ENCODE data around the gene CHD3. TPM values are rescaled to one million over a fixed set of nuclear protein-coding genes. Genes with fewer than 3 reads are reported as not detected.

CHD3 gene
- total RNA-seq, 1 donor from 2014 or later: 76.2 TPM

GRCh38 chr17:7959503-7960253 is 71.1 kb downstream of the CHD3 start:
- H3K4me3 ChIP-seq (ENCODE audit: low read length in 3 of 3): no peak overlapping the region
- no peaks in the 10 kb centered on the region for H3K9me3 ChIP-seq (ENCODE audit: control insufficient read depth in 3 of 3, low read length in 3 of 3)
- peaks cover 0 to 15% (median 8%) of the 10 kb centered on the region in 3 donors for H3K27me3 ChIP-seq (ENCODE audit: control insufficient read depth in 3 of 3, insufficient read depth in 3 of 3, low read length in 3 of 3)
- H3K27ac ChIP-seq (ENCODE audit: low read depth, low read length): no peak overlapping the region
- no peaks in the 10 kb centered on the region for H3K4me1 ChIP-seq (ENCODE audit: control insufficient read depth in 3 of 3, insufficient read depth in 3 of 3, low read length in 3 of 3)
- H3K9ac ChIP-seq (ENCODE audit: low read depth in 1 of 3, low read length in 3 of 3): no peak overlapping the region
- H3K36me3 ChIP-seq (ENCODE audit: control insufficient read depth in 3 of 3, insufficient read depth in 3 of 3, low read length in 3 of 3): no peaks in the 10 kb centered on the region

- Histone ChIP-seq H3K4me1 (ENCODE audit: control insufficient read depth in 3 of 3, insufficient read depth in 3 of 3, low read length in 3 of 3) (no peaks in the 10 kb centered on the region), H3K27ac (ENCODE audit: low read depth, low read length) (no peak overlapping the region), H3K9ac (ENCODE audit: low read depth in 1 of 3, low read length in 3 of 3) (no peak overlapping the region), H3K27me3 (ENCODE audit: control insufficient read depth in 3 of 3, insufficient read depth in 3 of 3, low read length in 3 of 3) (peaks cover 0 to 15% (median 8%) of the 10 kb centered on the region in 3 donors), H3K9me3 (ENCODE audit: control insufficient read depth in 3 of 3, low read length in 3 of 3) (no peaks in the 10 kb centered on the region), H3K36me3 (ENCODE audit: control insufficient read depth in 3 of 3, insufficient read depth in 3 of 3, low read length in 3 of 3) (no peaks in the 10 kb centered on the region), H3K4me3 (ENCODE audit: low read length in 3 of 3) (no peak overlapping the region)
Observed at GRCh38 chr17:7961421-7961820, 72.8 kb downstream of the CHD3 start.

Small RNA genes lying within 50 kb of the gene (small RNA-seq; reads per million reads assigned to genes)
- gene SCARNA21: 3.0 reads per million, percentile 87 among the genes with 10 or more reads in this experiment

Other genes with a start within 250 kb of the CHD3 start
- 1.6 TPM for gene ATP1B2, start 237.9 kb upstream of the CHD3 start, total RNA-seq
- 13.6 TPM for gene TP53, start 201.3 kb upstream of the CHD3 start, total RNA-seq
- 7.3 TPM for gene WRAP53, start 200.3 kb upstream of the CHD3 start, total RNA-seq
- 1.0 TPM for gene EFNB3, start 183.6 kb upstream of the CHD3 start, total RNA-seq
- 0.52 TPM for gene DNAH2, start 171.0 kb upstream of the CHD3 start, total RNA-seq
- 2.6 TPM for gene KDM6B, start 54.6 kb upstream of the CHD3 start, total RNA-seq
- gene TMEM88, start 33.7 kb upstream of the CHD3 start, total RNA-seq: 7.3 TPM
- gene NAA38, start 31.2 kb upstream of the CHD3 start, total RNA-seq: 50.1 TPM
- gene CYB5D1, start 30.8 kb upstream of the CHD3 start, total RNA-seq: 3.7 TPM
- gene RNF227, start 27.5 kb downstream of the CHD3 start, total RNA-seq: 2.6 TPM
- 0.52 TPM for gene KCNAB3, start 41.1 kb downstream of the CHD3 start, total RNA-seq
- 17.2 TPM for gene TRAPPC1, start 43.2 kb downstream of the CHD3 start, total RNA-seq
- 9.9 TPM for gene CNTROB, start 43.4 kb downstream of the CHD3 start, total RNA-seq
- gene GUCY2D, start 113.8 kb downstream of the CHD3 start, total RNA-seq: not detected
- gene ALOX15B, start 150.3 kb downstream of the CHD3 start, total RNA-seq: 0.52 TPM
- gene ALOX12B, start 198.9 kb downstream of the CHD3 start, total RNA-seq: not detected
- not detected for gene ALOXE3, start 229.7 kb downstream of the CHD3 start, total RNA-seq
- under 0.01 TPM for gene HES7, start 235.3 kb downstream of the CHD3 start, total RNA-seq

Measured in skeletal muscle tissue (tissue), 5 donors.